ENCODE data around the gene HTATSF1.

The HTATSF1 gene

DNA sequence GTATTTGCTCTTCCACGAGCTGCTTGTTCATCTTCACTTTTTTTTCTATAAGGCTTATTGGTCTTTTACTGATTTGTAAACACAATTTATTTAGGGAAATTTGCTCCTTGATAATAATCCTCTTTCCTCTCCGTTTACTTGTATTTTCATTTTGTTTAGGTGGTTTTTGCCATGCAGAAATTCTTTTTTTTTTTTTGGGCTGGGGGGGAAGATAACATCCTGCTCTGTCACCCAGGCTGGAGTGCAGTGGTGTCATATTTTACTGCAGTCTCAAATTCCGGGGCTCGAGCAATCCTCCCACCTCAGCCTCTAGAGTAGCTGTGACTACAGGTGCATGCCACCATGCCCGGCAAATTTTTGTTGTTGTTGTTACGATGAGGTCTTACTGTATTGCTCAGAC, 41.3 kb upstream of the HTATSF1 start:
- TF ChIP-seq, protein P1, sequence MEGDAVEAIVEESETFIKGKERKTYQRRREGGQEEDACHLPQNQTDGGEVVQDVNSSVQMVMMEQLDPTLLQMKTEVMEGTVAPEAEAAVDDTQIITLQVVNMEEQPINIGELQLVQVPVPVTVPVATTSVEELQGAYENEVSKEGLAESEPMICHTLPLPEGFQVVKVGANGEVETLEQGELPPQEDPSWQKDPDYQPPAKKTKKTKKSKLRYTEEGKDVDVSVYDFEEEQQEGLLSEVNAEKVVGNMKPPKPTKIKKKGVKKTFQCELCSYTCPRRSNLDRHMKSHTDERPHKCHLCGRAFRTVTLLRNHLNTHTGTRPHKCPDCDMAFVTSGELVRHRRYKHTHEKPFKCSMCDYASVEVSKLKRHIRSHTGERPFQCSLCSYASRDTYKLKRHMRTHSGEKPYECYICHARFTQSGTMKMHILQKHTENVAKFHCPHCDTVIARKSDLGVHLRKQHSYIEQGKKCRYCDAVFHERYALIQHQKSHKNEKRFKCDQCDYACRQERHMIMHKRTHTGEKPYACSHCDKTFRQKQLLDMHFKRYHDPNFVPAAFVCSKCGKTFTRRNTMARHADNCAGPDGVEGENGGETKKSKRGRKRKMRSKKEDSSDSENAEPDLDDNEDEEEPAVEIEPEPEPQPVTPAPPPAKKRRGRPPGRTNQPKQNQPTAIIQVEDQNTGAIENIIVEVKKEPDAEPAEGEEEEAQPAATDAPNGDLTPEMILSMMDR (IDR thresholded peaks at IDR 0.05; ENCODE audit: insufficient read depth, missing control alignments), result no peak
- DNase-seq (ENCODE audit: insufficient read length, low spot score), result no peak
- FAIRE-seq, result no peak

DNA sequence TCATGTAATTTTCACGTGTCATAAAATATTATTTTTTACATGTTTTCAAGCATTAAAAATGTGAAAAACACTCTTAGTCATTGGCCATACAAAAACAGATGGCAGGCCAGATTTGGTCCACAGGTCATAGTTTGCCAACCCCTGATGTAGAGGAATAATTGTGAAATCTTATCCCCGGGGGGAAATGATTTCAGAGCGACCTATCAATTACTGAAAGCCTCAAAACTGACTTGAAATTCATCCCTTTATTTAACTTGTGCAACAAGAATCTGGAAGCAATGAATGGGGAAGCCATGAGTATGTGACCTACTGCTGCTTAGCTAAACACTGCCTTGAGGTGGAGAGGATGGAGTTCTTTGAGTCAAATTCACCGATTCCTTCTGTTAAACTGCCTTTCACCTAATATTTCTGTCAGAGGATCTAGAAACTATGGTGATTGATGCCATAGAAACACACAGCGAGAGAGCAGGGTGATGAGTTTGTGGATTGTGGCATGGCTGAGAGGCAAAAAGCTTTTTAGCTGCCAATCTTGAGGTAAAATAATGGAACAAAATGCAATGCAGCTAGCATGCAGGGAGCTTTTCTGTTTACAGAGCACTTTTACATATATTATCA, 40.0 kb upstream of the HTATSF1 start:
- DNase-seq (ENCODE audit: insufficient read length, low spot score) (no peak), FAIRE-seq (no peak)
- TF ChIP-seq, protein P1 (IDR thresholded peaks at IDR 0.05; ENCODE audit: insufficient read depth, missing control alignments), result no peak

DNA sequence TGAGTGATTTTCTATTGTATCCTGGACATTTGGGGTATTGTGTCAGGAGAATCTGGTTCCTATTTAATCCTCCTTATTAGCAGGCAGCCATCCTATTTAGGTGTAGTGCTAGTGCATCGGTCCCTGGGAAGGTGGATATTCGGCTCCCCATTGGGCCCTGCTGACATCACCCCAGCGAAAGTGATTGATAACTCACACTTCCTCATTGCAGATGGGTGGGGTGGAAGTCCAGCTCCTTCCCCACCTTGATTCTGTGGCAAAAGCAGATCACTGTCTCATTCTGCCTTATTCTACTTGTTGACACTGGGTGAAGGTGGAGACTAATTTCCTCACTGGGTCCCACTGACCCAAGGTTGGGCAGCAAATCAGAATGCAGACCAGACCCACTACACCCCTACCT, 32.8 kb upstream of the HTATSF1 start:
- TF ChIP-seq, protein P1 (IDR thresholded peaks at IDR 0.05; ENCODE audit: insufficient read depth, missing control alignments), result no peak
- FAIRE-seq, result no peak
- DNase-seq (ENCODE audit: insufficient read length, low spot score), result no peak

- DNase-seq (ENCODE audit: insufficient read length, low spot score) (no peak), FAIRE-seq (no peak)
- TF ChIP-seq, protein P1 (IDR thresholded peaks at IDR 0.05; ENCODE audit: insufficient read depth, missing control alignments), result no peak
Observed at GRCh38 chrX:136467303-136467702, 30.1 kb upstream of the HTATSF1 start.

GRCh38 chrX:136468391-136469103, 28.8 kb upstream of the HTATSF1 start:
- TF ChIP-seq, protein P1 (IDR thresholded peaks at IDR 0.05; ENCODE audit: insufficient read depth, missing control alignments), result no peak
- no peak for DNase-seq (ENCODE audit: insufficient read length, low spot score)
- no peak for FAIRE-seq

- no peak for FAIRE-seq
- DNase-seq (ENCODE audit: insufficient read length, low spot score), result no peak
- TF ChIP-seq, protein P1 (IDR thresholded peaks at IDR 0.05; ENCODE audit: insufficient read depth, missing control alignments), result no peak
Observed at GRCh38 chrX:136473663-136474062, 23.7 kb upstream of the HTATSF1 start.

DNA sequence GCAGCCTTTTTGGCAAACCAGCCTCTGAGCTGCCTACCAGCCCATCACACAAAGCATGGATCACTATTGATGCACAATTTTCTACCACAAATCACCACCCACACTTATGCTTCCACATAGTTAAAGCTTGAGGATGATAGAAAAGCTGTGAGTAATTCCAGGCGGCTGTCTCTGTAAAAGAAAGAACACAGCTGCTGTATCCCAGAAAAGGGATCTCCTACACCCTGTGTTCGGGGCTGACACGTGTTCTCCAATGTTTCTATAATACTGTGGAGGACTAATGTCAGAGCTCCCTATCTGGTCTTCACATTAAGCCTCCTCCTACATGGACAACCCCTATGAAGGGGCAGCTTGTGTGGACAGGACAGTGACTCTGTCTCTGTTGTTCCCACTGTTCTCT, 22.2 kb upstream of the HTATSF1 start:
- FAIRE-seq, result no peak
- no peak for DNase-seq (ENCODE audit: insufficient read length, low spot score)
- TF ChIP-seq, protein P1 (IDR thresholded peaks at IDR 0.05; ENCODE audit: insufficient read depth, missing control alignments), result no peak

All from D721Med (cell line).